ENCODE results near the gene S1PR3. TPM values are rescaled to one million over a fixed set of nuclear protein-coding genes. Genes with fewer than 3 reads are reported as not detected.

Gene S1PR3
- total RNA-seq, 4 donors from 2014 or later: 5.6 to 8.1 (median 6.0) TPM

DNA sequence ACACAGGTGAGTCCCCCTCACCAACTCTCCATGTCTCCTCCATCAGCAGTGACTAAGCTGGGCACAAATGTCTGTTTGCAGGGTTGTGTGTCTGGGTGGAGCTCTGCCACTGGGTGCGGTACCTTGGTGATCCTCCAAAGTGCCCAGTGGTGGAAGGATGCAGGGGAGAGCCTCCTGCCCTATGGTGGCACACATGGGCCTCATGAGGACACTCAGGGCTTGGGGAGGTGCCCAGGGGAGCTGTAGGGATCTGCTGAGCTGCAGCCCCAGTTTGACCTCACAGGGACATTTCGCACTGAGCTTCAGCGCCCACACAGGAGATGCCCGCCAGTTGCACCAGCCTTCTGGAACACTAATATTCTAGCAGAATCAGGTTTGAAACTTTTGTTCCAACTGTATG, 29.5 kb downstream of the S1PR3 start:
- 83 to 100% methylated on average over 4 of the region's 4 CpGs for WGBS, 2 donors
- Histone ChIP-seq H3K27me3 (no peaks in the 10 kb centered on the region), H3K27ac (peak overlapping the region in 1 of 3 donors; percentile 72), H3K36me3 (no peaks in the 10 kb centered on the region), H3K4me3 (replicated peaks in 1 of 3) (no peak overlapping the region), H3K9me3 (no peaks in the 10 kb centered on the region), H3K4me1 (peaks cover 27 to 29% of the 10 kb centered on the region in 2 donors)
- no peak for TF ChIP-seq POLR2A (IDR thresholded peaks at IDR 0.05)
- TF ChIP-seq, protein P1, sequence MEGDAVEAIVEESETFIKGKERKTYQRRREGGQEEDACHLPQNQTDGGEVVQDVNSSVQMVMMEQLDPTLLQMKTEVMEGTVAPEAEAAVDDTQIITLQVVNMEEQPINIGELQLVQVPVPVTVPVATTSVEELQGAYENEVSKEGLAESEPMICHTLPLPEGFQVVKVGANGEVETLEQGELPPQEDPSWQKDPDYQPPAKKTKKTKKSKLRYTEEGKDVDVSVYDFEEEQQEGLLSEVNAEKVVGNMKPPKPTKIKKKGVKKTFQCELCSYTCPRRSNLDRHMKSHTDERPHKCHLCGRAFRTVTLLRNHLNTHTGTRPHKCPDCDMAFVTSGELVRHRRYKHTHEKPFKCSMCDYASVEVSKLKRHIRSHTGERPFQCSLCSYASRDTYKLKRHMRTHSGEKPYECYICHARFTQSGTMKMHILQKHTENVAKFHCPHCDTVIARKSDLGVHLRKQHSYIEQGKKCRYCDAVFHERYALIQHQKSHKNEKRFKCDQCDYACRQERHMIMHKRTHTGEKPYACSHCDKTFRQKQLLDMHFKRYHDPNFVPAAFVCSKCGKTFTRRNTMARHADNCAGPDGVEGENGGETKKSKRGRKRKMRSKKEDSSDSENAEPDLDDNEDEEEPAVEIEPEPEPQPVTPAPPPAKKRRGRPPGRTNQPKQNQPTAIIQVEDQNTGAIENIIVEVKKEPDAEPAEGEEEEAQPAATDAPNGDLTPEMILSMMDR (IDR thresholded peaks at IDR 0.05): no peak
- intact Hi-C loops (cut with DNase I): no loop called here
- DNase-seq: no peak

DNA sequence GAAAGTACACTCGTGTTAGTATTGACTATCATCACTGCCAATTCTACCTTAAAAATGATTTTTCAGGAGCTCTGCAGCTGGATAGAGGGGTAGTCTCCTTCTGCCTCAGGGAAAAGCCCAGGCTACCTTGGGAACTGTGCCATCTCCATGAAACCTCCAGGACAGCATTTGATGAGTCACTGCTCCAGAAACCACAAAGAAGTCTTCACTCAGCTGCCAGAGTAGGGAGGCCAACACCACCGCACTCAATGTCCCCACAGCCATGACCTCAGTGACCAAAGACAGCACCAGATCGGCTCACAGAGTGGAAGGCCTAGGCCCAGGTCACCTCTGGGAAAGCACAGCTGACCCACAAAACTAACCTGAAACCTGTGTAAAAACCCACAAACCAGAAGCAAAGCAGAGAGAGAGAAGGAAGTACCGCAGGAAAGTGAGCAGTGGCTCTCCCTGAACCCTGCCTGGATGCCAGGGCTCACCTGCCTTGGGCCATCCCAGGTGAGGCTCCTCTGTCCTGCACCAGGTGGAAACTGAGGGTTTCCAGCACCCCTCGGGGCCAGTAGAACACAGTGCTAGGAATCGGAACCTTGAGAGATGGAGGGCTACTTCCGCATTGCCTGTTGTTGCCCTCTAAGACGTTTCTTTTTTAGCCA, 30.0 kb downstream of the S1PR3 start:
- intact Hi-C loops (cut with DNase I): no loop called here
- H3K4me1 ChIP-seq: peaks cover 27 to 29% of the 10 kb centered on the region in 2 donors
- DNase-seq: peak; percentile 34 to 45
- WGBS, 2 donors: 74 to 90% methylated on average over 6 to 8 of the region's 8 CpGs
- TF ChIP-seq, protein P1 (IDR thresholded peaks at IDR 0.05): no peak
- no peak for TF ChIP-seq POLR2A (IDR thresholded peaks at IDR 0.05)
- no peak overlapping the region for H3K4me3 ChIP-seq (replicated peaks in 1 of 3)
- no peaks in the 10 kb centered on the region for H3K27me3 ChIP-seq
- H3K36me3 ChIP-seq: no peaks in the 10 kb centered on the region
- H3K27ac ChIP-seq: peak overlapping the region; percentile 45 to 72 (median 66)
- H3K9me3 ChIP-seq: no peaks in the 10 kb centered on the region

DNA sequence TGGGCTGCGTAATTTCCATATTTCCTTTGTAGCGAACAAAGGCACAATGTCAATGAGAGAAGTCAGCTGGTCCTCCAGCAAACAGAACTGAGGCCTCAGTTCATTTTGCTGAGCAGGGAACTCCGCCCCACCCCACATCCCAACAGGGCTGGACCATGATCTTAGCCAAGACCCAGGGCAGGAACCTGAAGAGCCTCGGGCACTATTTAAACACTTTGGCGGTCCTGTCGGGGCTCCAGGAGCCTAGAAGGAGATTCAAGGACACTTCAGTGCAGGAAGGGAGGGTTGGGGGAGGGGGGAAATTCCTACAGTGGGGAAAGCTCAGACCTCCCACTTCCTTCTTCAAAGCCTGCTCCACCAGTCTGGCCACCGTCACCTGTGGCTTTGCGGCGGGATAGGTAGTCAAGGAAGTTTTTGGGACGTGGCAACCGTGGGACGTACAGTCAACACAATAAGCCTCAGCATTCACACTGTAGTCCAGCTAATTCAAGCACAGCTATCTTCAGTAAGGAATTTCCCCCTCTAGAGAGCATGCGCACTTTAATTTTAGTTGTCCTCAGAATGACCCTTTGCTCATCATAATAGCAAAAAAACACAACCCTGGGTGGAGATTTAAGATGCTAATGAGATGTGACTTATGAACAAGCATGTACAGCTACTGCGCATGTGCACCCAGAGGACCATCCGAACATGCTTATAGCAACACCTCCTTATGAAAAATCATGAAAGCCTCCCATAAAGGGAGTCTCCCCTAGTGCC, 30.9 kb downstream of the S1PR3 start:
- no peak for TF ChIP-seq POLR2A (IDR thresholded peaks at IDR 0.05)
- TF ChIP-seq, protein P1 (IDR thresholded peaks at IDR 0.05): no peak
- peaks cover 27 to 29% of the 10 kb centered on the region in 2 donors for H3K4me1 ChIP-seq
- intact Hi-C loops (cut with DNase I): no loop called here
- no peaks in the 10 kb centered on the region for H3K36me3 ChIP-seq
- H3K27me3 ChIP-seq: no peaks in the 10 kb centered on the region
- peak; percentile 82 to 85 for DNase-seq
- WGBS, 2 donors: 39 to 40% methylated on average over 13 to 15 of the region's 15 CpGs
- peak overlapping the region; percentile 45 to 72 (median 66) for H3K27ac ChIP-seq
- no peak overlapping the region for H3K4me3 ChIP-seq (replicated peaks in 1 of 3)
- no peaks in the 10 kb centered on the region for H3K9me3 ChIP-seq

DNA sequence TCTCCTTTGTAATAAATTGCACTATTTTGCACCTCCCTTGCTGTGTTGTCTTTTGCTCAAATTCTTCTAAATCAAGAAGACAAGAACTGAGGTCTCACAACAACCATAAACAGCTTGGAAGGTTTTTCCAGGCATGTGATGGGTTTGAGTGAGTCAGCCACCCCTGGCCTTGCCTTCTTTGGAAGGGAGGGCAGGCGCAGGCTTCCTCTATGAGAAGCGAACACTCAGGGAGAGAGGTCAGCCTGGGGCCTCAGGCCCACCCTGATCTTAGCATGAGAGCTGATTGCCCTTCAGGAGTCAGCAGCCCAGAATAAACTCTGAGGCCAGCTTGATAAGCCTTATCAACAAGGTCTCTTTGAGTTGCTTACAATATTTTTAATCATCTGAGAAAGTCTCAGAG, 31.6 kb downstream of the S1PR3 start:
- Histone ChIP-seq H3K4me3 (replicated peaks in 1 of 3) (no peak overlapping the region), H3K9me3 (no peaks in the 10 kb centered on the region), H3K27me3 (no peaks in the 10 kb centered on the region), H3K4me1 (peaks cover 27 to 29% of the 10 kb centered on the region in 2 donors), H3K36me3 (no peaks in the 10 kb centered on the region), H3K27ac (peak overlapping the region; percentile 45 to 72 (median 66))
- no peak for TF ChIP-seq POLR2A (IDR thresholded peaks at IDR 0.05)
- TF ChIP-seq, protein P1 (IDR thresholded peaks at IDR 0.05): no peak
- 66 to 68% methylated on average over 2 of the region's 2 CpGs for WGBS, 2 donors
- DNase-seq: peak; percentile 37
- intact Hi-C loops (cut with DNase I): no loop called here

DNA sequence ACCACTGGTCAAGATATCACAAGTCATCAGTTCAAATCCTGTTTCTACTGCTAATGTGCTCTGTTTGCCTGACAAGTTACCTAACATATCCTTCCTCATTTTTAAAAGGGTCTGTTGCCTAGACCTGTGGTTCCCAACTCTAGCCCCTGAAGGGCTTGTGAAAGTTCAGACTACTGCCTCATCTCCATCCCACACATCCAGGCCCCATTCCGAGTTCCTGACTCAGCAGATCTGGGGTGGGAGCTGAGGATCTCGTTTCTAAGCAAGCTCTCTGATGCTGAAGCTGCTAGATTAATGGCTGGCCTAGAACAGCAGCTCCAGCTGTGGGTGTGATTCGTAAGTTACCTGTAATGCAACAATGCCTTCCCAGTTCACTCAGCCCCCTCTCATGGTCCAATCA, 32.5 kb downstream of the S1PR3 start:
- Histone ChIP-seq H3K27ac (peak overlapping the region in 1 of 3 donors; percentile 66), H3K4me1 (peaks cover 27 to 29% of the 10 kb centered on the region in 2 donors), H3K9me3 (no peaks in the 10 kb centered on the region), H3K4me3 (replicated peaks in 1 of 3) (no peak overlapping the region), H3K27me3 (no peaks in the 10 kb centered on the region), H3K36me3 (no peaks in the 10 kb centered on the region)
- intact Hi-C loops (cut with DNase I): no loop called here
- DNase-seq: no peak
- no peak for TF ChIP-seq POLR2A (IDR thresholded peaks at IDR 0.05)
- TF ChIP-seq, protein P1 (IDR thresholded peaks at IDR 0.05): no peak
- WGBS, 2 donors: 60 to 76% methylated on average over 3 of the region's 3 CpGs

Measured in thyroid gland (tissue), 4 donors.